Hematopoietic multipotent progenitor cell treated with erythropoietin and hydrocortisone succinate and interleukin-3 and kit ligand, for 8 days (in vitro differentiated cells): ENCODE data around the gene C2orf81.
"Not testable (repeated sequence)": the region's sequence is repeated elsewhere in the genome, so short reads cannot be mapped to it uniquely, and the experiment has no call there.

Experiments used
- DNase-seq: peaks from one replicate; pipeline ENCODE4 v3.0.0-alpha.2; 2015

Gene C2orf81

DNA sequence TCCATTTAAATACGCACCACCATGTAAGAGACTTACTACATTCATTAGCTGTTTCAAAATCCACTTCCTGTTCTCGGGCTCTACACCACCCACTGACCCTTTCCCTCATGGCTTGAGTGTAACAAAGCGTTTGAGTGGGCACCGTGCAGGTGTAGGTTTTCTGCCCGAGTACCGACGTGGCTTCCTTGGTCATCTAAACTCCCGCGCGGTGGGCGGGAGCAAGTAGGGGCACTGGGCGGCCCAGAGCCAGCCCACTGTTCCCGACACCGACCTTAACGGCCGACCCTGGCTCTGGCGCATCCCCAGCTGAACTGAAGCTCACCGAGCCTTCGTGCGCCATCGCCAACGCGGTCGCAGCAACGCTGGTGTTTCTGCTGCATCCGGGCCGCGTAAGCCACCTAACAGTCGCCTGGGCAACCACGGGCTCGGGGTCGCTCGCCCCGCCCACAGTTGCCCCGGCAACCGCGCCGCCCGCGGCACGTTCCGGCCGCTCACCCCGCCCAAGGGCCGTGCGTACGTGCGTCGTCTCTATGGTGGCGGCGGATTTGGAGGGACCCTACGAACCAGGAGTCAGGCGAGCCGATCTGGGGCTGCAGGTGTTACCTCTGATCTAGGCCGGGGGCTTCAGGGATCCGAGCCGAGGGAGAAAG is at the start of gene C2orf81, which contains the start of gene WDR54:
Gene C2orf81 (minus strand): TSS at position 399 of the 650 bp plus-strand sequence. CDS start 59 bp downstream, at position 340.
Gene WDR54 (plus strand): TSS at position 510 of the 650 bp plus-strand sequence. CDS start 424 bp downstream, outside the sequence.
- peak; percentile 84 for DNase-seq

DNA sequence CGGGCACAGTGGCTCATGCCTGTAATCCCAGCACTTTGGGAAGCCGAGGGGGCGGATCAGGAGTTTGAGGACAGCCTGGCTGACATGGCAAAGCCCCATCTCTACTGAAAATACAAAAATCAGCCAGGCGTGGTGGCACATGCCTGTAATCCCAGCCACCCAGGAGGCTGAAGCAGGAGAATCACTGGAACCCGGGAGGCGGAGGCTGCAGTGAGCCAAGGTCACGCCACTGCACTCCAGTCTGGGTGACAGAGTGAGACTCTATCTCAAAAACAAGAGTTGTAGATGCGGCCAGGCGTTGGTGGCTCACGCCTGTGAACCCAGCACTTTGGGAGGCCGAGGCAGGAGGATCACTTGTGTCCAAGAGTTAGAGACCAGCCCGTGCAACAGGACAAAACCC is 49.3 kb upstream of the C2orf81 start:
- DNase-seq = not testable (repeated sequence)

DNA sequence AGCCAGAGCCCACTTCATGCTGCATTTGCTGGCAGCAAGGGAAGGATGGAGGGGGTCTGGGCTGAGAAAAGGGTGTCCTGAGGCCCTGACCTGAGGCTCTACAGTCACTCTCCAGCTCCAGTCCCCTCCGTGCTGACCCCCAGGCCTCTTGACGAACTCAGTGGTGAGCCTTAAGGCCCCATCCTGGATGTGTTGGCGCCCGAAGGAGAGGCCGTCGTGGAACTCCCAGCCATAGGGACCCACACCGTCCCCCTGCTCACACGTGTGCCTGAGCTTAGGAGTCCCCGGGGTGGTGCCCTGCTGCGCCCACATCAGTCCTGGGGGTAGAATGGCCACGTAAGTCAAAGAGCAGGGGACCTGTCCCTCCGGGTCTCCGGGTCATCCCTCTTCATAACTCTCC is 43.0 kb upstream of the C2orf81 start:
- DNase-seq = no peak

GRCh38 chr2:74462786-74463105 is 41.3 kb upstream of the C2orf81 start:
- DNase-seq = no peak

DNA sequence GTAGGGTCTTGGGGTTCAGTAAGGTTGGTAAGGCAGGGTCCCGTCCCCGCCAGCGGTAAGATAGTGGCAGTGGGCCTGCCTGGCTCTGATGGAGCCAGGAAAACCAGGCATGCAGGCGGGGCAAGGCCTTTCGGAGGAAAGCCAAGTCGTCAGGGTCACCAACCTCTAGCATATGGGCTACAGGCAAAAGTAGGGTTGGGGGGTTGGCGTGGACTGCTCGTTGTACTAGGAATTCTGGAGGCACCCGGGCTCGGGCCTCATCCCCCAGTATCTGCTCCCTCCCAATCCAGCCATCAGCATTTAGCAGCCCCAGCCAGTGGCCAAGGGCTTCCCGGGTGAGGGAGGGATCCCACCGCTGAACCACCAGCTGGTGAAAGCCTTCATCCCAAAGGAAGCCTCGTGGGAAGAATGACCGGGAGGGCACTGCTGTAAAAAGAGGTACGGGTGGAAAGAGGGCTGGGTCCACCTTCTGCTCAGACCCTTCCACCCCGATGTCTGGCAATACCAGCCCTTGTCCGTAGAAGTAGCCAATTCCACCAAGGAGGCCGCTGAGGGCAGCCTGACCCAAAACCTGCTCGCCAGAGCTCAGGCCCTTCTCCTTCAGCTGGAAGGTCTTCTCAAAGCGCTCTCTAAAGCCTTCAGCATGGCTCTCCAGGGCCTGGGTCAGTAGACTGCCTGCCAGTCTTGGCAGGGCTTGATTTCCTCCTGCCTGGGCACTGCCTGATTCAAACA is 40.8 kb upstream of the C2orf81 start:
- no peak for DNase-seq

- no peak for DNase-seq
Measured at GRCh38 chr2:74461187-74462053, 40.0 kb upstream of the C2orf81 start.

DNA sequence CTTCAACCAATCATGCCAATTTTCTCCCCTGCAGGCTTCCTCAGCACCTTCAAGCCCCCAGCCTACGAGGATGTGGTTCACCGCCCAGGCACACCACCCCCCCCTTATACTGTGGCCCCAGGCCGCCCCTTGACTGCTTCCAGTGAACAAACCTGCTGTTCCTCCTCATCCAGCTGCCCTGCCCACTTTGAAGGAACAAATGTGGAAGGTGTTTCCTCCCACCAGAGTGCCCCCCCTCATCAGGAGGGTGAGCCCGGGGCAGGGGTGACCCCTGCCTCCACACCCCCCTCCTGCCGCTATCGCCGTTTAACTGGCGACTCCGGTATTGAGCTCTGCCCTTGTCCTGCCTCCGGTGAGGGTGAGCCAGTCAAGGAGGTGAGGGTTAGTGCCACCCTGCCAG is 38.8 kb upstream of the C2orf81 start:
- not testable (repeated sequence) for DNase-seq

DNA sequence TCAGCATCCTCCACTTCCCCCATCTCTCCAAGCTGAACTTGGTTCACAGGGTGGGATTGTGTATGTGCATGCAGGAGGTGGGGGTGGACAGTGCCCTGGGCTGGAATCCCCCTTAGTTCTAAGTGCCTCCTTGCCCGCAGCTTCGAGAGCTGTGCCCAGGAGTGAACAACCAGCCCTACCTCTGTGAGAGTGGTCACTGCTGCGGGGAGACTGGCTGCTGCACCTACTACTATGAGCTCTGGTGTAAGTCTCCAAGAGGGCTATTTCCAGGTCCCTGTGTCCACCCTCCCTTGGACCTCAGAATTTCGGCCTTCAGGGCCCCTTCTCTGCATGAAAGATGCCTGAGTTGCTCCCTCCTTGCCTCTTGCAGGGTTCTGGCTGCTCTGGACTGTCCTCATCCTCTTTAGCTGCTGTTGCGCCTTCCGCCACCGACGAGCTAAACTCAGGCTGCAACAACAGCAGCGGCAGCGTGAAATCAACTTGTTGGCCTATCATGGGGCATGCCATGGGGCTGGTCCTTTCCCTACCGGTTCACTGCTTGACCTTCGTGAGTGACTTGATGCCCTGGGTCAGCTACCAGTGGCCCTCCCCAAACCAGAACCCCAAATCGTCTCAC is 38.2 kb upstream of the C2orf81 start:
- DNase-seq = not testable (repeated sequence)

DNA sequence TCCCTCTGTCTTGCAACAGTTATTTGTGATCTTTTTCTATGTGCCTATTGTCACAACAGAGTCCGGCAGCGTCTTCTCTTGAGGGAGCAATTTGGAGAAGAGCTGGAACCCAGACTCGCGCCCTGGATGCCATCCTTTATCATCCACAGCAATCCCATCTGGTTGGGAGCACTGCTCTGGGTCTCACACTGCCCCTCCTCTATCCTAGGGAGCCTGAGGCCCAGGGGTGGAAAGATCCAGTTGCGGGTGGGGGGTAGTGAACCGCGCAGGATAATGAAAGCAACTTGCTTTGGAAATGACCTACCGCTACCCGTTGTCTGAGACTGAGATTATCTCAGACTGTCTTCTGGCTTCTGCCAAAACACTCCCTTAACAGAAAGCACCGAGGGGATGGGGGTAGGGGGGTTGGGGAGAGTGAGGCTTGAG is 37.5 kb upstream of the C2orf81 start:
- no peak for DNase-seq

DNA sequence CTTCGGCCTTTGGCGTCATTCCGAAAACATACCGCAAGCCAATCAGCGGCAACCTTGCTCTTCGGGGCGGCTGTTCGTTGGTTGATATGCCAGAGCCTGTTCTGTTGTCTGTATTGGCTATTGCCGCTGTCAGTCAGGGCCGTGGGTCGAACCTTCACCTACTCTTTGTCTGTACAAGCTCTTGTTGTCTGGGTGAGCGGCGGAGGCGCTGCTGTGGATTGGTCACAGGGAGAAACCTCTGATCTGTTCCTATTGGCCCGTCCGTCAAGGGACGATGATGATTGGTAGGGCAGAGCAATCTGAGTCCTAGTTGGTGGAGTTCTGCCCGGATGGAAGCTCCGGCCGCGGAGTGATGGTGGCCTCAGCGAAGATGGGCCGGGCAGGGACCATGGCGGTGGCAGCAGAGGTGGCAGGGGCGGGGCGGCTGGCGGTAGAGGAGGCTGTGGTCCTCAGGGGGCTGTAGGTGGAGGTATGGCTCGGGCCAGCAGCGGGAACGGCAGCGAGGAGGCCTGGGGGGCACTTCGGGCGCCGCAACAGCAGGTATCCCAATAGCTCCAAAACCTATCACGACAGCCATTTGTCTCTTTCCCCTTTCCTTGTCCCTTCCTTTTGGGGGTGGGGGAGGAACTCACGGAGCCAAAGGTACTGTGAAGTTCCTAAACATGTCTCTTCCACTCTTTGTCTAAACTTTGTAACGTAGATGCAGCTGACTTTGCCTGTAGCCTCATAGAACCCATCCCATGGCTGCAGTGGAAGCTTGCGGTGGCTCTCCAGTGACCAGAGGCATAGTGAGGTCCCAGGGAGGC is 36.9 kb upstream of the C2orf81 start, which contains the start of gene WBP1:
Gene WBP1 (plus strand): TSS at position 307 of the 806 bp plus-strand sequence. CDS start 165 bp downstream, at position 472.
- DNase-seq = peak; percentile 100

- peak; percentile 54 for DNase-seq
Measured at GRCh38 chr2:74457549-74458131, 36.2 kb upstream of the C2orf81 start.

DNA sequence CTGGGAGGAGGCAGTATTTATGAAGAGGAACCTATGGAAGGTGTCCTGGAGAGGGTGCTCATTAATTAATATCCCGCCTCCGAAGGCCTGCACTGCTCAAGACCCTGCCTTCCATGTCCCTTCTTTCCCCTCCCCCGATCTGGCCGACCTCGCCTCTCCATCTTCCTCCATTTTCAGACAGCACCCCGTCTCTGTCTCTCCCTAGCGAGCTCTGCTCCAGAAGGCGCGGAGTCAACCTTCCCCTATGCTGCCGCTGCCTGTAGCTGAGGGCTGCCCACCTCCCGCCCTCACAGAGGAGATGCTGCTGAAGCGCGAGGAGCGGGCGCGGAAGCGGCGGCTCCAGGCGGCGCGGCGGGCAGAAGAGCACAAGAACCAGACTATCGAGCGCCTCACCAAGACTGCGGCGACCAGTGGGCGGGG is 35.7 kb upstream of the C2orf81 start:
- peak; percentile 14 for DNase-seq

- DNase-seq = peak; percentile 98
Measured at GRCh38 chr2:74454654-74455511, 33.5 kb upstream of the C2orf81 start, which contains the start of gene INO80B. TSS of gene INO80B (plus strand) at chr2:74455087. CDS start at chr2:74455117, 30 bp downstream.

- DNase-seq = no peak
Measured at GRCh38 chr2:74450570-74451190, 29.3 kb upstream of the C2orf81 start.

GRCh38 chr2:74448771-74449170 is 27.4 kb upstream of the C2orf81 start:
- DNase-seq = no peak

DNA sequence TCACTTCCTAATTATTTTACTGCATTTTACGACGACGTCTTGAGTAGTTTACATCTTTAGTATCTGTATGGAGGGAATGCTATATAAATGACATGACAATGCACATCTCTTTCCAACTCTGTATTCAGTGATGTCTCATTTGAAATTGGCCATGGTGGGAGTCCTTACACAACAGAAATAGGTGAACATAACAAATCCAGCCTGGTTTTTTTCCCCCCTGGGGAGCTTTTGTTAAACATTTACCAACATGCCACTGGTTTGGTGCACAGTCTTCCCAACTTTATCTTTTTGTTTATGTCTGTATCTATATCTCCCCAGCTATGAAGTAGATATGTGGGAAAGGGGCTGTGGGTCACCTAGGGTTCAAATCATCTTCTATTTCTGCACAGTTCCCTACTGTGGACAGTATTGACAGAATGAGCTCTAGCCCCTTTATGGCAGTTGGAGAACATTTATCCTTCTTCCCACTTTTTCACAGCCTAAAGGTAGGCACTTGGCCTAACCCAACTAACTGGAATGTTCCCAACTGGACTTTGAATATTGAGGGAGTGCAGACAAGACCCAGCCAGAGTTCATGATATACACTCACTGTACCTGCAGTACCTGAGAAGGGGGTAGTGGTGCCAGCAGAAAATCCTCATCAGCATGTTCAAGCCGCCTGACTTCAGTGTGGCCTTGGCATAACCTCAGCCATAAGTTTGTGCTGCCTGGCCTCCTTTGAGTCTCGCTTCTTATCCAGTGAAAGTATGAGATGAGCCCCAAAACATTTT is 26.0 kb upstream of the C2orf81 start:
- no peak for DNase-seq

DNA sequence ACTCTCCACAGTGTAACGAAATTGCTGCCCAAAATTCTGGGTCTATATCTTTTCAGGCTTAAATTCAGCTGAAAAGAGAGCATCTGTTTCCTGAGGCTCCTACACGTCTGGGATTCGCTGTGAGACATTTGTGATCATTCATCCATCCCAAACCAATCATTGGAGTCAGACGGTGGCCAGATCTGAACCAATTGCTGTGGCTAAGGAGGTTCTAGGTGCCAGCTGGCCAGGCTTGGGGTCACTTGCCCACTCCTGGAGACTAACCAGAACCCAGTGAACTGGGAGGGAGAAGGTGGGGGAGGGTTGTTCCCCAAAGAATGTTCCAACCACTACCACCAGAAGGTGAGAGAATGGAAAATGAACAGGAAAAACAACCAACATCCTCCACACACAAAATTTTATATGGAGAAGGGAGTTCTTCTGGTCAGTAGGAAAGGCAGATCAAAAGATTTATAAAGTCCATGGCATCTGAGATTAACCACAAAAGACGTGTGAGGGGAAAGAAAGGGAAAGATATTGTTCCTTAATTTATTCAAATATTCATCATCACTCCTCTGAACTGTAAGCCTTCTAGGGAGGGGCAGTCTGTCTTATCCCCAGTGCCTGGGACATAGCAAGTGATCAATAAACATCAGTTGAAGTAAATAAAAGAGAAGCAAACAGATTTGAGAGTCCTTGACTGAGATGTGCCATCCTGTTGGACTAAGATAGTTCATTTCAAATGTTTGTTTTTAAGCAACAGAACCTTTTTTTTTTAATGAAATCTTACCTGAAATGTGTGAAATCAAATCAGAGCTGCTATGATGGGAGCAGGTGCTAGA is 23.3 kb upstream of the C2orf81 start:
- no peak for DNase-seq
